ENCODE results near the gene GAREM1.

GAREM1 gene

GRCh38 chr18:32332708-32333107 lies 138.0 kb downstream of the GAREM1 start:
- Mint-ChIP-seq H3K36me3 (no peaks in the 10 kb centered on the region), H3K9me3 (no peaks in the 10 kb centered on the region), H3K4me3 (no peak overlapping the region), H3K27ac (no peak overlapping the region), H3K27me3 (no peaks in the 10 kb centered on the region), H3K4me1 (no peaks in the 10 kb centered on the region)
- DNase-seq (ENCODE audit: low spot score in 2 of 2) (no peak), ATAC-seq (ENCODE audit: low read depth) (no peak)

GRCh38 chr18:32328974-32329373 lies 141.7 kb downstream of the GAREM1 start:
- H3K27me3 Mint-ChIP-seq, result peaks cover 7% of the 10 kb centered on the region
- ATAC-seq (ENCODE audit: low read depth), result no peak

GRCh38 chr18:32328379-32328778 lies 142.3 kb downstream of the GAREM1 start:
- DNase-seq (ENCODE audit: low spot score in 2 of 2), result no peak
- no peaks in the 10 kb centered on the region for H3K9me3 Mint-ChIP-seq
- no peaks in the 10 kb centered on the region for H3K36me3 Mint-ChIP-seq
- no peak overlapping the region for H3K27ac Mint-ChIP-seq
- no peak for ATAC-seq (ENCODE audit: low read depth)
- H3K4me1 Mint-ChIP-seq, result no peaks in the 10 kb centered on the region
- H3K4me3 Mint-ChIP-seq, result no peak overlapping the region
- H3K27me3 Mint-ChIP-seq, result peaks cover 10% of the 10 kb centered on the region

More at GRCh38 chr18:32328974-32329373, 141.7 kb downstream of the GAREM1 start:
- DNase-seq (ENCODE audit: low spot score in 2 of 2), result no peak
- no peak overlapping the region for H3K4me3 Mint-ChIP-seq
- H3K4me1 Mint-ChIP-seq, result no peaks in the 10 kb centered on the region
- no peaks in the 10 kb centered on the region for H3K36me3 Mint-ChIP-seq
- no peaks in the 10 kb centered on the region for H3K9me3 Mint-ChIP-seq
- no peak overlapping the region for H3K27ac Mint-ChIP-seq

GRCh38 chr18:32326450-32327308 lies 144.0 kb downstream of the GAREM1 start:
- DNase-seq (ENCODE audit: low spot score in 2 of 2) (no peak), ATAC-seq (ENCODE audit: low read depth) (no peak)
- Mint-ChIP-seq H3K4me3 (no peak overlapping the region), H3K4me1 (no peaks in the 10 kb centered on the region), H3K27me3 (peaks cover 10% of the 10 kb centered on the region), H3K36me3 (no peaks in the 10 kb centered on the region), H3K27ac (no peak overlapping the region), H3K9me3 (no peaks in the 10 kb centered on the region)

GRCh38 chr18:32324181-32324580 lies 146.5 kb downstream of the GAREM1 start:
- ATAC-seq (ENCODE audit: low read depth) (no peak), DNase-seq (ENCODE audit: low spot score in 2 of 2) (no peak)
- no peaks in the 10 kb centered on the region for H3K9me3 Mint-ChIP-seq
- H3K27ac Mint-ChIP-seq, result no peak overlapping the region
- peaks cover 13% of the 10 kb centered on the region for H3K27me3 Mint-ChIP-seq
- no peaks in the 10 kb centered on the region for H3K36me3 Mint-ChIP-seq
- no peaks in the 10 kb centered on the region for H3K4me1 Mint-ChIP-seq
- H3K4me3 Mint-ChIP-seq, result no peak overlapping the region

- no peak overlapping the region for H3K4me3 Mint-ChIP-seq
- ATAC-seq (ENCODE audit: low read depth) (no peak), DNase-seq (ENCODE audit: low spot score in 2 of 2) (no peak)
- H3K36me3 Mint-ChIP-seq, result no peaks in the 10 kb centered on the region
- H3K4me1 Mint-ChIP-seq, result no peaks in the 10 kb centered on the region
- no peaks in the 10 kb centered on the region for H3K9me3 Mint-ChIP-seq
- peaks cover 13% of the 10 kb centered on the region for H3K27me3 Mint-ChIP-seq
- no peak overlapping the region for H3K27ac Mint-ChIP-seq
Observed at GRCh38 chr18:32321826-32322225, 148.9 kb downstream of the GAREM1 start.

- Mint-ChIP-seq H3K27ac (no peak overlapping the region), H3K4me3 (no peak overlapping the region)
- no peak for DNase-seq (ENCODE audit: low spot score in 2 of 2)
Observed at GRCh38 chr18:32319084-32319483, 151.6 kb downstream of the GAREM1 start.

GRCh38 chr18:32318581-32318980 lies 152.1 kb downstream of the GAREM1 start:
- peaks cover 3% of the 10 kb centered on the region for H3K27me3 Mint-ChIP-seq
- no peak overlapping the region for H3K4me3 Mint-ChIP-seq
- H3K36me3 Mint-ChIP-seq, result no peaks in the 10 kb centered on the region
- DNase-seq (ENCODE audit: low spot score in 2 of 2), result no peak
- ATAC-seq (ENCODE audit: low read depth), result no peak
- H3K9me3 Mint-ChIP-seq, result no peaks in the 10 kb centered on the region
- H3K27ac Mint-ChIP-seq, result no peak overlapping the region
- no peaks in the 10 kb centered on the region for H3K4me1 Mint-ChIP-seq

More at GRCh38 chr18:32319084-32319483, 151.6 kb downstream of the GAREM1 start:
- peaks cover 7% of the 10 kb centered on the region for H3K27me3 Mint-ChIP-seq
- no peaks in the 10 kb centered on the region for H3K4me1 Mint-ChIP-seq
- no peaks in the 10 kb centered on the region for H3K9me3 Mint-ChIP-seq
- no peaks in the 10 kb centered on the region for H3K36me3 Mint-ChIP-seq
- no peak for ATAC-seq (ENCODE audit: low read depth)

- H3K36me3 Mint-ChIP-seq, result no peaks in the 10 kb centered on the region
- H3K9me3 Mint-ChIP-seq, result no peaks in the 10 kb centered on the region
- no peak overlapping the region for H3K4me3 Mint-ChIP-seq
- H3K27me3 Mint-ChIP-seq, result peaks cover 3% of the 10 kb centered on the region
- no peak for DNase-seq (ENCODE audit: low spot score in 2 of 2)
- no peak overlapping the region for H3K27ac Mint-ChIP-seq
- ATAC-seq (ENCODE audit: low read depth), result no peak
- no peaks in the 10 kb centered on the region for H3K4me1 Mint-ChIP-seq
Observed at GRCh38 chr18:32317651-32318050, 153.0 kb downstream of the GAREM1 start.

GRCh38 chr18:32315881-32316280 lies 154.8 kb downstream of the GAREM1 start:
- Mint-ChIP-seq H3K27me3 (no peaks in the 10 kb centered on the region), H3K9me3 (no peaks in the 10 kb centered on the region), H3K27ac (no peak overlapping the region), H3K4me1 (no peaks in the 10 kb centered on the region), H3K4me3 (no peak overlapping the region), H3K36me3 (no peaks in the 10 kb centered on the region)
- DNase-seq (ENCODE audit: low spot score in 2 of 2), result no peak
- ATAC-seq (ENCODE audit: low read depth), result no peak

- Mint-ChIP-seq H3K9me3 (no peaks in the 10 kb centered on the region), H3K4me3 (no peak overlapping the region), H3K4me1 (no peaks in the 10 kb centered on the region), H3K27me3 (no peaks in the 10 kb centered on the region), H3K27ac (no peak overlapping the region), H3K36me3 (no peaks in the 10 kb centered on the region)
- ATAC-seq (ENCODE audit: low read depth), result no peak
- no peak for DNase-seq (ENCODE audit: low spot score in 2 of 2)
Observed at GRCh38 chr18:32310774-32311173, 159.9 kb downstream of the GAREM1 start.

- ATAC-seq (ENCODE audit: low read depth), result no peak
- no peaks in the 10 kb centered on the region for H3K36me3 Mint-ChIP-seq
- DNase-seq (ENCODE audit: low spot score in 2 of 2), result no peak
Observed at GRCh38 chr18:32310101-32310500, 160.6 kb downstream of the GAREM1 start.

GRCh38 chr18:32308493-32309120 lies 162.1 kb downstream of the GAREM1 start:
- Mint-ChIP-seq H3K4me3 (no peak overlapping the region), H3K4me1 (no peaks in the 10 kb centered on the region), H3K27ac (no peak overlapping the region), H3K27me3 (peaks cover 1% of the 10 kb centered on the region), H3K36me3 (no peaks in the 10 kb centered on the region), H3K9me3 (peaks cover 3% of the 10 kb centered on the region)
- no peak for ATAC-seq (ENCODE audit: low read depth)
- DNase-seq (ENCODE audit: low spot score in 2 of 2), result no peak

More at GRCh38 chr18:32310101-32310500, 160.6 kb downstream of the GAREM1 start:
- Mint-ChIP-seq H3K4me1 (no peaks in the 10 kb centered on the region), H3K27ac (no peak overlapping the region), H3K27me3 (no peaks in the 10 kb centered on the region), H3K4me3 (no peak overlapping the region), H3K9me3 (peaks cover 1% of the 10 kb centered on the region)

- no peak for ATAC-seq (ENCODE audit: low read depth)
- H3K4me1 Mint-ChIP-seq, result no peaks in the 10 kb centered on the region
- no peak overlapping the region for H3K4me3 Mint-ChIP-seq
- H3K36me3 Mint-ChIP-seq, result no peaks in the 10 kb centered on the region
- no peak overlapping the region for H3K27ac Mint-ChIP-seq
- peaks cover 3% of the 10 kb centered on the region for H3K9me3 Mint-ChIP-seq
- no peak for DNase-seq (ENCODE audit: low spot score in 2 of 2)
- peaks cover 1% of the 10 kb centered on the region for H3K27me3 Mint-ChIP-seq
Observed at GRCh38 chr18:32303400-32303799, 167.3 kb downstream of the GAREM1 start.

Data from memory B cell (primary cell).